NCI-H2081 (cell line): ENCODE results near the gene OPCML.

Experiments
- DNase-seq, 2 experiments: peaks; one replicate each; lab custom pipeline; 2025; lab: John Stamatoyannopoulos, UW

Gene OPCML

DNA sequence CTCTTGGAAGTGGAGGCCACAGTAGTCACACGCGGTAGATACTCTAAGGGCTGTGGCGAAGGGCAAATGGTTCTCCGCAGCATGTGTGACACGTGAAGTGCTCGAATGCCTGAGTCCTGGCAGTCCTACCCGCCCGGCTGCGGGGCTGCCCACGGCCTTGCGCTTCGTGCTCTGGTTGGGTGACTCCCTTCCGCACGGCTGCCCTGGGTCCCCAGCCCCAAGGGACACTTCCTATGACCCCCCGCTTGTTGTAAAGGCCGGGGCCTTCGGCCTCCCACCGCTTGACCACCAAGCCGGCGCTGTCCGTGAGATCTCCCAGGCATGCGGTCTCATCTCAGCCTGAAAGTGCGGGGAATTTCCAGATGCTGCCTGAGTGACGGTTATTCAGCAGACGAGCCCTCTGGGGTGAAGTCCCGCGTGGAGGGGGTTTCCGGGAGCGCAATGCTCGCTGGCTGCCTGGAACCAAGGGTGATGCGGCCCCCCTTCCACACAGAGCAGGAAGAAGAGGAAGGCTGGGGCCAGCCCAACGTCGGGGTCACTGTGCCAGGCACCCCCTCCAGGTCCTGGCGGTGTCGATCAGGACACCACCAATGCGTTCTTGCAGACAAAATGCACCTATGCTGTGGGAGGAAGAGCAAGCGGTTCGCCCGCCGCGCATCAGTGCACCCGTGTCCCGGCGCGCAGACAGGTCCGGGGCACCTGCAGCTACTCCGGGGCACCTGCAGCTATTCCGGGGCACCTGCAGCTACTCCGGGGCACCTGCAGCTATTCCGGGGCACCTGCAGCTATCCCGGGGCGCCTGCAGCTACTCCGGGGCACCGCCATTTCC lies 171.2 kb downstream of the OPCML start:
- DNase-seq, result no peak

DNA sequence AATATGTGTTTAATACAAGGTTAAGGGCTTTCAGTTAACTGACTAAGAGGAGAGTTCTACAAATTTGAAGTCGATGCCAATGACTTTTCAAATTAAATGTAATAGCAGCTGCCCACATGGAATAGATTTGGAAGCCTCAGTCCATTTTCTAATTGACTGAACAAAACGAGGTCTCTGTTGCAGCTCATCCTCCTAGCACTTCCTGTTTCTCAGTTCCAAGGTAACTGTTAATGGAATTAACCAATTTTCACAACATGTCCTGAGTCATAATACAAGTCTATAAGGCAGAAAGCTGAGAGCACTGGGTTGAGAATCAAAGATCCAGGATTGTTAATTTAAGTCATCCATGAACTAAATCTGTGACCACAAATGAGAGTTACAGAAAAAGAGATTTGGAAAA lies 177.2 kb downstream of the OPCML start:
- DNase-seq, result no peak

DNA sequence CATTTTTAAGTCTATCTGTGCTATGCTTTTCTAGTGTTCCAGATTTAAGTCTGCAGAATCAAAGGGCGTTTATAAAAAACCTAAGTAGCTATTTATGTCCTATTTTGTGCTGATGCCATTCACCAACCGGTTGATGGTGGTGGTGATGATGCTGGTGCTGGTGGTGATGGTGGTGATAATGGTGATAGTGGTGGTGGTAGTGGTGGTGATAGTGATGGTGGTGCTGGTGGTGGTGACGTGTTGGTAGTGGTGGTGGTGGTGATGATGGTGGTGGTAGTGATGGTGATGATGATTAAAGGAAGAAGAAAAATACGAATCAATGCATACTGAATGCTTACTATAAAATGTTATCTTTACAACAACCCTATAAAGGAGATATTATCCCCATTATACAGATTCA lies 178.2 kb downstream of the OPCML start:
- no peak for DNase-seq

DNA sequence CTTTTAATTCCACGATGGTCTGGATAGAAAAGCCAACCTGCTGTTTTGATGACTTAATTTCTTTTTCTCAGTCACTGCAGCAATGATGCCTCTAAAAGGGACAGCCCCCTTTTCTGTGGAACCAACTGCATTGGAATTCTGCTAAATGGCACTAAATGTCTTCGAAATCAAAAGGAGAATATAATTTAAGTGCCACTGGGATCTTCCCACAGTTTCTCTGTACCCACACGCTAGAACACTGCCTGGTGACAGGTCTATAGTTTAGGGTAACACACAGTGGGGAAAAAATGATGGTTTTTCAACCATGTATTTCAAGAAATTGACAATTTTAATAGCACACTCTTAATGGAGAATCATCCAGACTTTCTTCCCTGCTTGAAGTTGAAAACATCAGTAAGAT lies 182.3 kb downstream of the OPCML start:
- DNase-seq, result no peak

DNA sequence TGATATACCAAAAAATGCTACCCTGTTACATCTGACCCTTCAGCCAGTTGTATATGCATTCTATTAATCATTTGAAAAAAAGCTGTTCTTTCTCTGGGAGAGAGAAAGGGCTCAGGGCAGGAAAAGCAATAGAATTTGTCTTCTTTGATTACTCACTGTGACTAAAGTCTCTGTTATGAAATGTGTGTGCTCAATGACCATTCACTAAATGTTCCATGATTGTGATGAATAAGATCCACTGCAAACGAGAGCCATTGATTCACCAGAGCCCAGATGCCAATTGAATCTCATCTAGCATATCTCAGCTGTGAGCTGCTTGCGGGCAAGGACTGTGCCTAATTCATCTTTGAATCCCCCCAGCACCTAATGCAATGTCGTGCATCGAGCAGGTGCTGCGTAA lies 184.3 kb downstream of the OPCML start:
- no peak for DNase-seq

DNA sequence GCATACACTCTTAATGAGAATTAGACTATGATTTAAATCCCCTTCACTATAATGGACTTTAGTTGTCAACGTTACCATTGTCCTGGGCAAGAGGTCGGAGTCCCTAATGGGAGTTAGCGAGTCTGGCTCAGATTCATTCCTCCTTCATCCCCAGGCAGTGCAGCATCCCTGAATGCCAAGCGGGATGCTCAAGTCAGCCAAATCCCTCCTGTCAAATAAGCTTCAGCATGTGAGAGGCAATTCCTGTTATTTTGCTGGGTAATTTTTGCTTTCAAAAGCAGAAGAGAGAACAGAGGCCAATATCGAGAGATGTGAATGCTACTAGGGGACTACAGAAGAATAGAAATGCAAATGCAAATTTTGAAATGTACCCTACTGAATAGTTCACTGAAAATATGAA lies 186.2 kb downstream of the OPCML start:
- no peak for DNase-seq

DNA sequence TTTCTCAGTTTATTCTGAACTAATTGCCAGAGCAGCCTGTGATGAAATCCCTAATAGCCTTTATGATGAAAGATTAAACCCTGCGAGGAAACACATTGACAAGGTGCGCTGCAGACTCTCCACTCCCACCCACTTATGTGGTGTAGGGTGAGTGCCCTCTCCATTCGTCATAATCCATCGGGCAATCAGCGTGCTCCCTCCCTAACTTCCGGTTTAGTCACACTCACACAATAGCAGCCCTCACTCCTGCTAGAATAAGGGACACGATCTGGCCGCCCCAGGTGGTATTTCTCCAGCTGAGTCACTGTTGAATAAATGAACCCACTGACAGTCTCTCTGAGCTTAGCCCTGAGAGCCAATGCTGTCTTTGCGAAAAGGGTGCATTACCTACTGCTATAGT lies 188.3 kb downstream of the OPCML start:
- peak; percentile 75 to 82 for DNase-seq

DNA sequence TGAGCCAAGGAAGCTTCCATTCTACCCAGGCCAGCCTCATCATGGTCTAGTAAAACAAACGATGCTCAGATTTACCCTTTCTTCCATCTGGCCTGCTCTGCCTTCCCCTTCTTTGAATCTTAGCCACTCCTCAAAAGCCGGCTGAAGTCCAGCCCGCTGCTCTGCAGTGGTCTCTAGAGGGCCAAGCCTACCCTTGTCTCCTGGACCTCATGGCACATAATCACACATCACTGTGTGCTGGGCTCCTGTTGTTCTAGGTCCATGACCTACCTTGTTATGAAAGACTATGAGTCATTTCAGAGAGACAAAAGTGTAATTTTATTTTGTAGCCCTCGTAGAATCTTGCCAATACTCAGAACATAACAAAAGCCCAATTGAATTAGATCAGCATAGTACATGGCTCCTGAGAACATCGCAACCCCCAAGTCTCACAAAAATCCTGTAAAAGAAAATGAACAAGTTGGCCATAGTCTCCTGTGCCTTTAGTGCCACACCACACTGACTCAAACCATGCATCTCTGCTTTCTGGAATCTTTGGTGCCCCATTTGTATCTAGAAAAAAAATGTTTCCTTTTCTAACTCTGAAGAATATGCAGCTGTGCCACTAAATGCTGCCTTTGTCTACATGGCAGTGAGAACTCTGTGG lies 192.7 kb downstream of the OPCML start:
- no peak for DNase-seq

DNA sequence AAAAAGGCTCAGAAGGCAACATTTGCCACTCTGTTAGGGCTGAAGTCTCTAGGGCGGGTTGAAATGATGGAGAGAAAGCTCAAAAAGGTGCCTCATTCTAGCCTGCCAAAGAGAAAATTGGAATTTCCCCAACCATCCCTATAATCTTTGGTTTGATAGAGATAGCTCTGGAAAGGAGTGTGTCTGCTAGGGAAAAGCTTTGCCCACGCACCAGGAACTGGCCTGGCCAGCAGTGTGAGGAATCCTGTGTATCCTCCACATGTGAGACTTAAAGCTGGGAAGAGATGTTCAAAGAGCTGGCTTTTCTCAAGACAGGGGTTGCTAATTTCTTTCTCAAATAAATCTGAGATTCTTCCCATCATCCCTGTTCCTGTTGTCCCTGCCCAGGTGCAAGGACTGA lies 193.7 kb downstream of the OPCML start:
- DNase-seq, result no peak

DNA sequence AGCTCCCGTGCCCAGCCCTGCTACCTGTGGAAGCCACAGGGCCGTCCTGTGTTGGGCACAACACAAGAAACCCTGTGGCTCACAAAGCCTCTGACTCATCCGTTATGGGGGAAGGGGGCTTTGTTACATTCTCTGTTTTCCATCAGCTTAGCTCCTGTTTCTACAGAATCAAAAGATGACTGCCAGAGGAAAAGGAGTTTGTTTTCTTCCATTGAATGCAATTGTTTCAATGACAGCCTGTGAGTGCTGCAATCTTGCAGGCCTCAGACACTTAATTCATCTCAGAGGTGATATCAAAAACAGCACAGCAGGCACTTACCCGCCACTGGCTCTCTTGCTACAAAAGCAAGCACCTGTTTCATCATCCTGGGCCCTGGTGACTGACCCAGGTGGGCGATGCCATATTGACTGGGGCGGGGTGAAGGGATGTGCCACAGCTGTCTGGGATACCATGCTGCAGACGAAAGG lies 194.3 kb downstream of the OPCML start:
- no peak for DNase-seq

DNA sequence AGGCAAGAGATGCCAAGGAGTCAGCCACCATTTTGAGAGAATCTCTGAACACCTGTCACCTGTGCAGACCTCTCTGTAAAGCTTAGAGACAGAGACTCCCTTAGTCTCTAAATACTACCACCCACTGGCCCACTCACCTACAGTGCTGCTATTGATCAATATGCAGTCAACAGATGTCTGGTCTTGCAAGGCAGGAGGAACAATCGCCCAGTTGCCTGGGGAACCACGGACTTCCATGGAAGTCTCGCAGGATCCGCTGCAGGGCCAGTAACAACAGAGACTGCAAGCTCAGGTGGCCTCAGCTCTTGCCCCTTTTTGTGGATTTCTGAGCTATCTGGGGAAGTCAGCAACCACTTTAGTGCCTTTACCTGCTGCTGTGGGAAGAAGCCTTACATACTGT lies 195.1 kb downstream of the OPCML start:
- DNase-seq, result no peak

DNA sequence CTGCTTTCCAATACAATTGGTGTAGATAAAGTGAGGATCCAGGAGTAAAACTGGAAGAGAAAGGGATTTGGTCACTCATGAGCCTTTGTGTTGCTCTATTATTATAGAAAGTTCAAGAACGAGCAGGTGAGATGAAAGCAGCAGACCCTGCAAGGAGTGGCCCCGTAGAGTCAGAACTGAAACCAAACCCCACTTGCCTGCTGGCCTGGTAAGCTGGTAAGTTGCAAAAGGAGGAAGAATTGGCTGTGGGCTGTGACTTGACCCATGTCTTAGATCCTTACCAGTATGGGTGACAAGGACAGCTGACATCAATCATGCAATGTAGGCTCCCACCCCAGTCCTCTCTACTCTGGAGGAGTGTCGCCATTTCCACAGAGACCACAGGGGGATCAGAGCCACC lies 201.3 kb downstream of the OPCML start:
- DNase-seq, result no peak

DNA sequence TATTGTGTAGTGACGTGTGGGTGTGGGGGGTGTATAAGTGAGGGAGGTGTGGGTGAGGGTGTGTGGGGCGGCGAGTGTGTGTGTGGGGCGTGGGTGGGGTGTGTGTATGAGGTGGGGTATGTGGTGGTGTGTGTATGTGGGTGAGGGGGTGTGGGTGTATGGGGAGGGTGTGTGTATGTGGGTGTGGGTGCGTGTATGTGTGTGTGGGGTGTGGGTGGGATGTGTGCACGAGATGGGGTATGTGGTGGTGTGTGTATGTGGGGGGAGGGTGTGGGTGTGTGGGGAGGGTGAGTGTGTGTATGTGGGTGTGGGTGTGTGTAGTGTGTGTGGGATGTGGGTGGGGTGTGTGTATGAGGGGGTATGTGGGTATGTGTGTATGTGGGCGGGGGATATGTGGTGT lies 205.5 kb downstream of the OPCML start:
- DNase-seq, result no peak

DNA sequence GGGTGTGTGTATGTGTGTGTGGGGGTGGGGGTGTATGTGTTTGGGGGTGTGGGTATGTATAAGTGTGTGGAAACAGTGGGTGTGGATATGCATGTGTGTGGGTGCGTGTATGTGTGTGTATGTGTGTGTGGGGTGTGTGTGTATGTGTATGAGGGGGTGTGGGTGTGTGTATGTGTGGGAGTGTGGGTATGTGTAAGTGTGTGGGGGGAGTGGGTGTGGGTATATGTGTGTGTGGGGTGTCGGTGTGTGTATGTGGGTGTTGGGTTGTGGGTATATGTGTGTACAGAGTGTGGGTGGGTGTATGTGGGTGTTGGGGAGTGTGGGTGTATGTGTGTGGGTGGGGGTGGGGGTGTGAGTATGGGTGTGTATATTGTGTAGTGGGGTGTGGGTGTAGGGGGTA lies 206.0 kb downstream of the OPCML start:
- DNase-seq, result no peak

DNA sequence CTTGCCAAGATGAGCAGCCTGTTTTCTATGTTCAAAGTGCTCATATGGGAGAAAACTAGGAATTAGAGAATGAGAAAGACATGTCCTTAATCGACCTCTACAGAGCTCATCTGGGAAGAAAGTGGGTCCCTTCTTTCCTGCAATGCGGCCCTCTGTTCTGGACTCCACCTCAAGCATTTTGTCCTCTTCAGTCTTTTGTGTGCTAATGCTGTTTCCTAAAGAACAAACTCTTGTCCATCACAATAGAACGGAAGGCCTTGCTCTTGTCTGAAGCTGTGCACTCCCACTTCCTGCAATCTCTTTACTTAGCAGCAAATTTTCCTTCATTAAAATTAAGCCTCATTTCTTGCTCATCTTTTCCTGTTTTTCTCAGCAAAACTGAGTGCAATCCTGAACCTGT lies 206.6 kb downstream of the OPCML start:
- no peak for DNase-seq

DNA sequence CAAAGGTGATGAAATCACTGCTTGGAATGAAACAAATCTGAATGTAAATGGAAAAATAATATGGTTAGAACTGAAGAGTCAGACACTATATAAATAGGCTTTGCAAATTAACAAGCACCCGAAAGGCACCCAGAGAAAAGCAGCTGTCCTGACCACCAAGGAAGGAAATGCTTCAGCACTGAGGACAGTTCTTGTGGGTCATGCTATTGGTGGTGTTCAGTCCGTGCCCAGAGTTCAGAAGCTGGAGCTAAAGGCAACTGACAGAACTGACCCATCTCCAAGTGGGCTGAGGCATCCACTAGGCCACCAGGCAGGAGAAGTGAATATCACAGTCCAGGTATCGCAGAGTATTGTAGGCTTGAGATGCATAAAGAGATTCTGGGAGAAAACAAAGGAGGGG lies 208.9 kb downstream of the OPCML start:
- no peak for DNase-seq

DNA sequence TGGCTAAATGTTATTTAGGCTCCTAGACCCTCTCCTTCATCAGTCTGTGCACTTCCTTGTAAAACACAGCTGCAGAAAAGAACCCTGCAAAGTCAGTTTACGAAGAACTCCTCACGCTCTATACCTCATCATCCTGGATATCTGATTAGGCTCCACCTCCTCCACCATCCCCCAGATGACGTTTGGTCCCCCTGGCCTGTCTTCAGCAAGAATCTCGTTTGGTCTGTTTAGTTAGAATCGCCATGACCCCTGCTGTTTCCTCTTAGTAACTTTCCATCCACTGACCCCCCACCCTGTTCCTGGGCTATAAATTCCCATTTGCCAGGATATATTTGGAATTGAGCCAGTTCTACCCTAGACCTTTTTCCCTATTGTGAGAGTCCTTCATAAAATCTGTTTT lies 214.1 kb downstream of the OPCML start:
- DNase-seq, result no peak

DNA sequence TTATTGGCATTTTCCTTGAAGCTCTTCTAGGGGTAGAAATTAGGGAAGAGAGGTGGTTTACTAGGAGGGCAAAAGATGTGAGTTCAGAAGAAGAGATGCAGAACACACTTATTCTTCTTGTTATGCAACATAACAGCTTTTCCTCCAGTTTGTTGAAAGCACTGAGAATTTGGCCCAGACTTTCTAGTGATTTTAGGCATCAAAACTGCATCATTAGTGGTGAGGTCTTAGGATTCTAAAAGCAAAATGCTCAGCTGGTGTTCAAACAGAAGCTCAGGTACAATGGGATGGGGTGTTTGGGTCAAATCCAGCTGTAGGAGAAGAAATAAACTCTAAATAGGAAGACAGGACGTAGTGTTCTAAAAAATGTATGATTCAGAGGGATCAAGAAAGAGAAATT lies 221.1 kb downstream of the OPCML start:
- DNase-seq, result no peak

DNA sequence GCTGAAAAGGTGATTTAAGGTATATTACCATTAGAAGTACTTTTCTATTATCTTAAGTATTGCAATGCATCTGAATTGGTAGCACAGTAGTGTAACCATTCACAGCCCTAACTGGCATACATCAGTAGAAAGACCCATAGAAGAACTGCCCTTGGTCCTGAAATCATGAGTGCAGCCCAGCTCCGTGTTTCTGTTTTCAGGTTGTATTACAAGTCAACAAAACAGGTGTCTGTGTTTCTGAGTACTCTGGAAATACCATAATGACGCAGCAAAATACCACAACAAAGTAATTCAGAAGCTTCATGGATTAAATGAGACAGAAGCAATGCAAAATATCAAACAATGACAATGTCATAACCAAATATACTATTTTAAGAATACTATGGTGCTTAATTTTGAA lies 226.3 kb downstream of the OPCML start:
- no peak for DNase-seq

DNA sequence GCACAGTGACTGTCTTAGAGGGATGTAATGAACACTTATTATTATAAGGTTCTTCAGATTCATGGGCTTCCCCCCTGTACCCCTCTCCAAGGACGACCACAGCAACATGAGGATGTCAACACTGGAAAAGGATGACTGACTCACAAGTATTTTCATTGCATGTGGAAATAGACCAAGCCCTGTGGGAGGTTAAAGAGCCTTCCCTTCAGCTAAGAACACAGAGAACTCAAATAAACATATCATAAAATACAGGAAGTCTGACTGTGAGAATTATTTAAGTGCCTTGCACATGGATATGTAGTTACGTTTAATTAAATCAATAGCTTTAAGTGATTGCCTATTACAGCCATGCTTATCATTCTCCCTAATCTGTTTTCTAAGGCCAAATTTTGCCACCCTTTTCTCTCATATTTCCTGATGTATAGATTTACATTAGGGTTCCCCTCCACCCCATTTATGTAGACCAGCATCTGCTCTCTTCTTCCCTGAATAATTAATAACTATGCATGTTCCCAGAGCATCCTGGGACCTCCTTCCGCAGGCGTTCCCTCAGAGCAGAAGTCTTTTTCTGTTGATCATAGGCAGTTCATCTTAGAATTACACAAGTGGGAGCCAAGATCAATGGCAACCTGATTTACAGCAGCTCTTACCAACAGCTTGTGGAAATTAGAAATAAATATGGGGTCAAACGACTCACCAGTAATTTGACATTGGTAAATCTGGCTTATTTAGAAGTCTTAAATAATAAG lies 226.9 kb downstream of the OPCML start:
- peak; percentile 33 to 79 for DNase-seq

DNA sequence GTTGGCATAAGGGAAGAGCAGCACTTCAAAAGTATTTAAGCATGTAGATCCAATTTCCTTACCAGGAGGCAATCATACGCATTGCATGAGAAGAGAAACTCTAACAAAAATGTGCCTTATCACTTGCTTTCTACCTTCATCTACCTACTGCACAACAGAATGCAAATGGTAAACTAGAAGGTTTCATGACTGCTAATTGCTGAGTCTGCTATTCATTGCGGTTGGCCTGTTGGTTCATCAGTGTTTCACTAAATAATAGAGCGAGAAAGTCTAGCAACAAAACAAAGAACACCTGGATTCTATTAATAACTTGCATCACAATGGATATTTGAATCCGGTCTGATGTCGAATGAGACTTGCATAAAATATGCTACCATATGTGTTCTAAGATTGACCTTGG lies 229.0 kb downstream of the OPCML start:
- DNase-seq, result no peak

DNA sequence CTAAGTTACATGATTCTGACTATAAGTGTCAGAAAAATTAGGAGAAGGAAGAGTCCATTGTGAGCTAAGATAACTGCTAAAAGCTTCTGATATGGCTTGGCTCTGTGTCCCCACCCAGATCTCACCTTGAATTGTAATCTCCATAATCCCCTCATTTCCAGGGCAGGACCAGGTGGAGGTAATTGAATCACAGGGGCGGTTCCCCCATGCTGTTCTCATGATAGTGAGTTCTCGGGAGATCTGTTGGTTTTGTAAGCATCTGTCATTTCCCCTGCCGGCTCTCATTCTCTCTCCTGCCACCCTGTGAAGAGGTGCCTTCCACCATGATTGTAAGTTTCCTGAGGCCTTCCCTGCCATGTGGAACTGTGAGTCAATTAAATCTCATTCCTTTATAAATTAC lies 230.2 kb downstream of the OPCML start:
- peak; percentile 9 to 17 for DNase-seq

DNA sequence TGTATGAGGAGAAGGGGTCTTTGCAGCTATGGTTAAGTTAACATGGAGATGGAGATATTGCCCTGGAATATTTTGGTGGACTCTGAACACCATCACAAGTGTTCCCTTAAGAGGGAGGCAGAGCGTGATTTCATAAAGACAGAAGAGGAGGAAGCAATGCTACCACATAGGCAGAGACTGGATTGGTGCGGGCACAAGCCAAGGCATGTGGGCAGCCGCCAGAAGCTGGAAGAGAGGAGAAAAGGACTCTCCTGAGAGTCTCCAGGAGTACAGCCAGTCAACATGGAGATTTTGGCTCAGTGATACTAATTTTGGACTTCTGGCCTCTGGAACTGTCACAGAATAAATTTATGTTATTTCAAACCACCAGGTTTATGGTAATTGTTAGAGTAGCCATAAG lies 231.6 kb downstream of the OPCML start:
- no peak for DNase-seq
